Activated CD8-positive, alpha-beta memory T cell treated with anti-CD3 and anti-CD28 coated beads for 48 hours (primary cell): ENCODE results near the gene C1orf74.
"Not testable (repeated sequence)": the region's sequence is repeated elsewhere in the genome, so short reads cannot be mapped to it uniquely, and the experiment has no call there.

ENCODE experiments used
- DNase-seq, 3 experiments: peaks; one replicate each; pipeline ENCODE4 v3.0.0-alpha.2; 2020; ENCODE audit warnings: low read depth in 2 of 3, low spot score in 2 of 3

C1orf74 gene

DNA sequence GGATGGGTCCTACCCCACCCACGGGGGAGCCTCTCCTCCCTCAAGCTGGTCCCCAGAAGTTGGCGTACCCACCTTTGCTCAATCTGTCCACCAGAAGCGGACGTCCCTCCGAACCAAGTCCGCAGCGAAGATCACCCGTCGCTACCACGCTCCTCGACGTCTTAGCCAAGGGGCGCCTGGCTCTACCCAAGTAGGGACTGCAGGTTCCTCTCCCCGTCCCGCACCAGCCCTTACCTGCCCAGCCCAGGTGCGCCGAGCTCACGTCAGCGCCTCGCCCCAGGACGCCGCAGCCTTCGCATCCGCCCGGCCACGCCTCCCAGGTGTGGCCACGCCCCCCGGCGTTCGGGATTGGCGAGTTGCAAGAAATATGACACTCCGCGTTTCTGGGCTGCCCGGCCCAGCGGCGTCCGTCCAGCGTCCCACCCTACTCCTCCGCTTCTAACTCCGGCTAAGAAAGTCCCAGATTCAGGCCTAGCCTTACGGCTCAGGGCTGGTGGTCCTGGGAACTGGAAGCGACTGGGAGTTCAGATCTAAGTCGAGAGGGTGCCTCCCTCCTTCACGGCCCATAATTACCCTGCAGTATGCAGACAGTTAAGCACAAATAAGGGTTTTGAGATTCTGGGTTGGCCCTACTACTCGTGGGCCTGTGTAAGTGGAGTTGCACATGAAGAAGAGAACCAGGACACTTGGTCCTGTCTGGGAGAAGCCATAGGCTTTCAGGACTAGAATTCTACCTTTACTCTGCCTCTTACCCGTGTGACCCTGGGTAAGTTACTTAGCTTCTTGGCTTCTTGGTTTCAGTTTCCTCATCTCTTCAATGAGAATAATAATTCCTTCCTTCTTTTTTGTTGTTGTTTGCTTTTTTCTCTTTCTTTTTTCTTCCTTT lies 21.8 kb upstream of the C1orf74 start, which contains the start of gene IRF6:
Gene IRF6, minus strand, starts transcription at position 268 of the 886 bp plus-strand sequence. CDS start 4,729 bp downstream, outside the sequence.
- DNase-seq, result peak; percentile 28 to 50 (median 45)

DNA sequence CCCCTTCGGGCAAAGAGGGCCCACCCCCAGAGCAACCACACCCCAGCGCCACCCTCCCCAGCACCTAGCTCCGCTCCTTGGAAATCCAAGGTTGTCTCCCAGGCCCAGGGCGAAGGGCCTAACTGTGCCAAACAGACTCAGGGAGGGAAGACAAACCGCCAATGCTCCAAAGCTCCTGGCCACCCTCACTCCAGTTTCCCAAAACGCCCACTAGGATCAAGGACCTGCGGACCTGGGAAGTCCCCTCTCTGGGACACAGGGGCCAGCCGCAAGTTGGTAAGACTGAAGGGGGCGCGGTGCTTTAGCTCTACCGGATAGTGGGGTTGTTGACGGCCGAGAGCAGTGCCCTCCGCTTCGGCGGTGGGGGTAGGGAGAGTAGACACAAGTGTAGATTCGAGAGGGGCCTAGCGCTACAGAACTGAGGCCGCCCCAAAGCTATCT lies 21.0 kb upstream of the C1orf74 start:
- DNase-seq, result no peak

DNA sequence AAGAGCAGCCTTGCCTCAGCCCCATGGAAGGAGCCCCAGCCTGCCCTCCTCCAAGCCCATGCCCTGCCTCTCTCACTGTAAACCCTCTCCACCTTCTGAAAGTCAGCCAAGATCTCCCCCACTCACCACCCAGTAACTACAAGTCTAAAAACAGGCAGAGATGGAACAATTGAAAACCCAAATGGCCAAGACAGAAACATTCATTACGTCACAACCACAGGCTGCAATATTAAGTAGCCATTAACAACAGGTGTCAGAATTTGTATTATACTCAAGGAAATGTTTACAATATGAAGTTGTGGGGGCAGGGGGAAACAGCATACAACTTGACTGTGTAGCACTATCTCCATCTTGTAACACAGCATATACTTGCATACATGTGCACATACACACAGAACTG lies 19.2 kb upstream of the C1orf74 start:
- DNase-seq, result no peak

DNA sequence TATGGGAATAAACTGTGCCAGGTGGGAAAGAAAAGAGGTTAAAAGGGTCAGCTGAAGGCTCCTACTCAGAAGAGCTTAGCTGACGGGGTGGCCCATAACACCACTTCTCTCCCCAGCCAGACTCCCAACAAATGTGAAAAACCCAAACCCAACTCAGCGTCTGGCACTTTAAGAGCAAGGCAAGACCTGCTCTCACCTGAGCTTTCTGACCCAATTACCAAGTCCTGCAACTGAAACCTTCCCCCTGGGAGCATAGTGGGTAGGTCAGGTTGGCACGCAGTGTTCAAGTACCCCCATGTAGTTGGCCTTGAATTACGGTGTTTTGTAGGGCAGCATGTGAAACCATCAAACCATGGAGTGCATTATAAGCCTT lies 18.4 kb upstream of the C1orf74 start:
- no peak for DNase-seq

DNA sequence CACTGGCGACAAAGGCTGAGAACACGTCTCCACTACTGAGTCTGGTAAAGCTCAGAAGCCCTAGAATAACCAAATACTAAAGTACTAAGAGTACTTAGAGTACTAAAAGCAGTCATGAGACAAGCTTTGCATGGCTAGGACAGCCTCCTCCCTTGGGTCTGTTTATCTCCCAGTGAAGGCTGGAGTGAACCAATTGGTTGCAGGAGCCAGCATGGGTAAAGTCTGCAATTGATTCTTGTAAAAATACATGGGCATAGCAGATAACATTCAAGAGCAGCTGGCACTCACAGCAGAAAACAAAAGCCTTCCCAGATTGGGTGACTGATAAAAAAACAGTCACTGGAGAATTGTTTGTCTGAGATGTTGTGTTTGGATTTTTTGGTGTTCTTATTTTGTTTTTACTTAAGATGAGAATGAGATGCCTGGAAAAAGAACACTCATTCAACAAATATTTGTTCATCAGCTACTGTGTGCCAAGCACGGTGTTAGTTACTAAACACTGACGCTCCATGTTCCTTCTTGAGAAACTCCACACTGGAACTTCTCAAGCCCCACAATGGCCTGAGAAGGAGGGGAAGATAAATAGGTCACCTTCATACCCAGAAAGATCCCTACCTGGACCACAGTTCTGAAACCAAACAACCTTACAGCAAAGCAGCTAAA lies 17.9 kb upstream of the C1orf74 start:
- DNase-seq, result no peak

DNA sequence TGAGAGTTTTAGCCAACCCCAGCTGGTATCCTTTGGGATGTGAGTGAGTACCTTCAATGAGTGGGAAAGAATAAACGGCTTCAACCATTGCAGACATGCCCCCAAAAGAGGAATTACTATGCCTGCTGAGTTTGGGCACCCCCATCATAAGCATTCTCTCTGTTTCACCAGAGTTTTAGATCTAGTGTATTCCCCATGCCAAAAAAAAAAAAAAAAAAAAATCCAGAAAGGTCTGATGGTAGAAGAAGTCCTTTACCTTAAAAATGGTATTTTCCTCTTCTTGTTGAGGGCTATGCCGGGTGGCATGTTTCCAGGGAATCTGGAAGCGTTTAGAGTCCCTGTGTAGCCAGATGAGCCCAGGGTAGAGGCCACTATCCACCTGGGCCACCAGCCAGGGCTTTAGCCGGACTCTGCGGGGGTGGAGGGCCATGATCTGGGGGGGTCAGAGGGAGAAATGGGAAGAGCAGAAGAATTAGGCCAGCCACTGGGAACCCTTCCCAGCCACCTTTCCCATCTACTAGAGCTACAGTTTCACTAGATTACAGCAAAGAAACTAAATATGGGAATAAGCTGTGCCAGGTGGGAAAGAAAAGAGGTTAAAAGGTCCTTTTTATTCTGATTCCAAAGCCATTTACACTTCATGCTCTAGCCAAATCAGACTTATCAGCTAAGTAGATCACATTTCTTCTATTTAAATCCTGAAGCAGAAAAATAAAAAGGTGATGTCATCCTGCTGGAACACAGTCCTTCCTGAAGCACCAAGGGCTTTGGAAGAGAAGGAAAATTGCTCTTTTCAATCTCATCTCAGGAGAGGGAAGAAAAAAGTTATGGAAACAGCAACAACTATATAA lies 16.9 kb upstream of the C1orf74 start:
- DNase-seq, result no peak

DNA sequence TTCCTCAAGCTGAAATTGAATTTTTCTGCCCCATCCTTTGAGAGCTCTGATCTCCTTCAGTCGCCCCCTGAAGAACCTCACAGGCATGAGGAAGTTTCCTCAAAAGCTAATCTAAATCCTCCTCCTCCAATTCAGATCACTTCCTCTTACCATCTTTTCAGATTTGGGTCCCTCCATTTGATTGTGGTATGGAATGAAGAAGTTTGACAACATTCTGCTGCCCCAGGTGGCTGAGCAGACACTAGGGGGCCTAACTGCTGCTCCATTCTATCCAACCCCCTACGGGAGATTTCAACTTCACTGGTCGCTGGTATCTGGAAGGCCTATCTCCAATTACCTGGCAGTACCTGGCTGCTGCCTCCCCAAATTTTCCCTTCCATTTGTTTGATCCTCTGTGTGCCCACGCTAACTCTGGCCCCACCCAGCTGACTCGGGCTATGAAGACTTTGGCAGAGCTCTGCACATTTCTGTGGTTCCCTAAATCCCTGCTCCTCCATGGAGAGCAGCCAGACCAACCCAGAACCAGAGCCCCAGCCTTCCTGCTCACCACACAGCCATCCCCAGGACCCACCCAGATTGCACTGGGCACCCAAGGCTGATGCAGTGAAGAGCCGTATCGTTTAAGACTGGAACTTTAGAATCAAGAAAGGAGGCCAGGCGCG lies 13.8 kb upstream of the C1orf74 start:
- DNase-seq, result no peak

DNA sequence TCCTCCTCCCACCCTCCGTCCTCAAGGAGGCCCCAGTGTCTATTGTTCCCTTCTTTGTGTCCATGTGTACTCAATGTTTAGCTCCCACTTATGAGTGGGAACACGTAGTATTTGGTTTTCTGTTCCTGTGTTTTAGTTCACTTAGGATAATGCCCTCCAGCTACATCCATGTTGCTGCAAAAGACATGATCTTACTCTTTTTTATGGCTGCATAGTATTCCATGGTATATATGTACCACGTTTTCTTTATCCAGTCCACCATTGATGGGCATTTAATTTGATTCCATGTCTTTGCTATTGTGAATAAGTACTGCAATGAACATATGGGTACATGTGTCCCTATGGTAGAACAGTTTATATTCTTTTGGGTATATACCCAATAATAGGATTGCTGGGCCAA lies 9.4 kb upstream of the C1orf74 start:
- DNase-seq, result not testable (repeated sequence)

DNA sequence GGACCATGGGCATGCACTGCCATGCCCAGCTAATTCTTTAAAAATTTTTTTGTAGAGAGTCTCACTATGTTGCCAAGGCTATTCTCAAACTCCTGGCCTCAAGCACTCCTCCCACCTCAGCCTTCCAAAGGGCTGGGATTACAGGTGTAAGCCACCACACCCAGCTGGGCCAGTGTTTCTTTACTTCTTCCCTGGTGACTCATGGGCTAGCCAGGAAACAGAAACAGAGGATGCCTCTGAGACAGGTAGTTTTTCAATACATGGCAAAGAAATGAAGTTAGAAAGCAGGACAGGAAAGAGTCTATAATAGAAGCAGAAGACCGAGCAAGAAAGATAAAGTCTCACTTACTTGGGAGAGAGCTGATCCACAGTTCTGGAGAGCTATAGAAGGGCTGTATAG lies 7.6 kb upstream of the C1orf74 start:
- no peak for DNase-seq

DNA sequence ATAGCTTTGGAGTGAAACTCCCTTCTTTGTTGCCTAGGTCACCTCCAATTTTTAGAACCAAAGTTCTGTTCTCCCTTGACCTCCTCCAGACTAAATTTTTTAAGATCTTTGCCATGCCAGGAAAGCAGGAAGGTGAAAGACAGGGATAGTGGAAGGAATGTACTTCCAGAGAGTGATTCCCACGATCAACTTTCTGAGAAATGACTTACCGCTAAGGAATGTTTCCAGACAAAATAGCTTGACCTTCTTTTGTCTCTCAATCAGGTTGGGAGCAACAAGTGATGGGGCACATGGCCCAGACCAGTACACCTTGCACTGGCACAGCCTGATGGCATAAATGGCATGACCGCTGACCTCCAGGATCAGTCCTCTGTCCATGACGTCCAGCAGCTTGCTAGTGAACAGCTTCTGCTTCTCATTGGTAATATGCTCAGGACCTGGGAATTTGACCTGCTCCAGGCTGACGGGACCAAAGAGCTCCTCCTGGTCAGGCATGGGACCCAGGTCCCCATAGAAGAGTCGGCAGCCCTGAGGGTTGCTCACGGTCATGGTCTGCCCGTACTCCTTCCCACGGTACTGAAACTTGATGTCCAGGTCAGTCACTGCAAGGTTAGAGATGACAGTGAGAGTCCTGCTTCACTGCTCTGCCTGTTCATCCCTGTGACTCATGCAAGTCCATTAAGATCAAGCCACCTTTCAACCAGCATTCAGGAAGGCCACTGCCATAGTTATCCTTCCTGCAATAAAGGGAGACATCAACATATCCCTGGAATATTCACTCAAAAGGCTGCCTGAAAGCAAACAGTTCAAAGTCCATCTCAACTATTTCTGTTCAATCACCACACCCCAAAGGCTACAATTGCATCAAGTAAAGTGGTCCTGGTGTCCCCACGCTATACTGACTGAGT lies 6.2 kb upstream of the C1orf74 start:
- no peak for DNase-seq

DNA sequence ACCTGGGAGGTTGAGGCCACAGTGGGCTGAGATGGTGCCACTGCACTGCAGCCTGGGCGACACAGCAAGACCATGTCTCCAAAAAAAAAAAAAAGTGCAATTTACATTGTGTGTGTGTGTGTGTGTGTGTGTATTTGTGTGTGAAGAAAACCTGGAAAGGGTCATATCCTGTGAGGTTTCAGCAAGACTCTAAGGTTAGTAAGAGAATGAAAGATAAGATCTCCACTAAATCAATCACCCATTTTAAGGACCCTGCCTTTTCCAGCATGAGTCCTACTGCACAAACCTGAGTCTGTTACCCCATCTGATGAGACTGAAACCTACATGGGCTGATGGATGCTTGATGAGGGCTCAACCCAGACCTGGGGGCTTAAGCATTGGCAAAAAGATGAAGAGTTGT lies 4.9 kb upstream of the C1orf74 start:
- DNase-seq, result no peak

DNA sequence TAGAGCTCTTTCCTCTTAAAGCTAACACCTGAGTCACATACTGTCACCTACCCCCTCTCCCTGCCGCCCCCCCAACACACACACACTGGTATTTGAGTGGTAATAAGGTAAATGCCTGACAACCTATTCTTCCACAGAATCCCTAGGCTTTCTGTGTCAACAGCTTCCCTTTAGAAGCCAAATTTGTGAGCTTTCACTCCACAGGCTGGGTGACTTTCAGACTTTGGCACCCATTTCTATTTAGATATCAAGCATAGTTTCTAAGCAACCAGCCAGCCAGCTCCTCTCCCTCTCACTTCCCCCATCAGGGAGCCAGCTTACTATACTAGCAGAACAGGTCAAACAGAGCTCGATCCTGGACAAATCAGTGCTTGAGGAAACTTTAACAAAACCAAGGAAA lies 3.2 kb upstream of the C1orf74 start:
- DNase-seq, result no peak

DNA sequence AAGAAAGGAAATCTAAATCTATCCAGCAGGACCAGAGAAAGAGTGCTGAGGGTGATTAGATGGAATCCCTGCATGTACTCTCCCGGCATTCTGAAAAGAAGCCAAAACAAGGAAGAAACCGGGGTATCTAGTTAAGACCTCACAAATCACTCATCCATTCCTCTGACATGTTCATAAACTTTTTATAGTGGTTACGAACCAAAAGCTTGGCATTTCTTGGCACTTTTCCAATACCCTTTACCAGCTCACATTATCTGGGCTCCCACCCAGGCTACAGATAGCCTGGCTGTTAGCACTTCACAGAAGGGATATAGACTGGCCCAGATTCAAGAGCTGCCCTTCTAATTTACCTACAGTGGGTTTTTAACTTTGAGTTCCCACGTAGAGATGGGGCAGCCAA lies 1.8 kb upstream of the C1orf74 start:
- no peak for DNase-seq

DNA sequence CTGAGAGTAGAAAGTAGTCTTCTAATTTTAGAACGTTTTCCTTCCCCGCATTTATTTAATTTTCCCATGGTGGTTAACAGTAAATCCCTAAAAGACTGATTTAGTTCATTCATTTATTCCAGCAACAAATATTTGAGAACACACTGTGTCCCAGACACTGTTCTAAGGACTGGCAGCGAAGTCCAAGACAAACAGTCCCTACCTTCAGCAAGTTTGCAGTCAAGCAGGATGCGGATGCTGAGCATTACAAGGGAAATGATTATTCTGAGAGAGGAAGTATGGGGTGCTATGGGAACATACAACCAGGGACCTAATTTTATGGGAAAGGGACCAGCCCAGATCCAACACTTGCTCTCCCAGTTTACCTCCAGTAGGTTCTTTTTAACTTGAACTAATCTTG lies 1.2 kb upstream of the C1orf74 start:
- DNase-seq, result no peak

DNA sequence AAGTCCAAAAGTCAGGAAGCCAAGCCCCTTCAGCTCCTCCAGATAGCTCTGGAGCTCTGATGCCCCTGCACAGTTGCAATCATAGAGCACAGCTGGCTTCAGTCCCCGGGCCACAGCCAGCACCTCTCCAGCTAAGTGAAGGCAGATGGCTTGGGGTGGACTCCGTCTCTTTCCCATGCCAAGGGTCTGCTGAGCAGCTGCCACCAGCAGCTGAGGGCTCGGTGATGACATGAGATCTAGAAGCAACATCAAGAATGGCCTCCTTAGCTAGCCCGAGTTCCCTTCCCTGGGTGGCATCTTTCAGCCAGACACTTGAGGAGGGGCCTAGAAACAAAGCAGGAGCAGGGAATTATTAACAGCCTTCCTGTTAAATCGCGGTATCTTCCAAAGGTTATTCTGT lies 973 bp downstream of the C1orf74 start:
- DNase-seq, result no peak

DNA sequence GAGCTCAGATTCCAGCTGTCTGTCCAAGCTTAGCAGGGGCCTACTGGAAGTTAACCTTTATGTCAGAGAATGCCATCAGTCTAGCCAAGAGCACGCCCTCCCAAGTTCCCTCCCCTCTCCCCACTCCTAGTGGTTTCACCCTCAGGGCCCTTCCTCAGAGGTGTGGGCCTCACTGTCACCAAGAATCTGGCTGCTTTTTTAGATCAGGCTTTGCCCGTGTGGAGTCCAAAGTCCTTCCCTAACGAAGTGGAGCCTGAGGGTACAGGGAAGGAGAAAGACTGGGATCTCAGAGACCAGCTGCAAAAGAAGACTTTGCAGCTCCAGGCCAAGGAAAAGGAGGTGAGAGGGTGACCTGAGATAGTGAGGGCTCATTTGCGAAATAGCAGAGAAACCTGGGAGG lies 4.1 kb downstream of the C1orf74 start:
- no peak for DNase-seq

DNA sequence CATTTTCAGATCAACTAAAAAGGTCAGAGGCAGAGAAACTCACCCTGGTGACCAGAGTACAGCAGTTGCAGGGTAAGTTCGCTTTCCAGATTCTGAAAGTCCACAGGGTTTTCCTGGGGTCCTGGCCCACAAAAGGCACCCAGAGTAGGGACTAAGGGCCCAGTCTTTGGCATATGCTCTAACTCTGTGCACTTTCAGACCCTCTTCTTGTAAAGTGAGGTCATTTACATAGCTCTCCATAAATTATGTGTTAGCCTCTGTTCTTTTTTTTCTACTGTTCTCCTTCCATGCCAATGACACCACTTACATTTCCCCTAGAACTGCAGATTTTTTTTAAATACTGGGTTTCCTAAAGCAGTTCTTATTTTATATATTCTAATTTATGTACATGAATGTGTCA lies 6.3 kb downstream of the C1orf74 start:
- no peak for DNase-seq

DNA sequence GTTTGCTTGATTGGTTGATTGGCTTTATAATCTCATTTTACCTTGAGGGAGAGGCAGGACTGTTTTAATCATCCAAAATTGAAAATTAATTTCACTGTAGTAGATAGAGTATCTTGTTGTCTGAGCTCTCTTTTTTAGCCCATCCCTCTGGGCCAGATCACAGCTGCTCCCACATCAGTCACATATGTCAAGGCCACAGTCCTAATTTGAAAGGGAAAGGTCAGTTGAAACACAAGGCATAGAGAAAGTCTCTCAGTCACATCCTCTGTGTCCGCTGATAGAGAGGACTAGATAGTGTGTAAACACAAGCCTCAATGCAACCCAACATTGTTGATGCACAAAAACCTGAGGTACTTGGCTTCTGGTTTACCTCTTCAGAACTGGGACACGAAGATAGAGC lies 6.8 kb downstream of the C1orf74 start:
- no peak for DNase-seq

DNA sequence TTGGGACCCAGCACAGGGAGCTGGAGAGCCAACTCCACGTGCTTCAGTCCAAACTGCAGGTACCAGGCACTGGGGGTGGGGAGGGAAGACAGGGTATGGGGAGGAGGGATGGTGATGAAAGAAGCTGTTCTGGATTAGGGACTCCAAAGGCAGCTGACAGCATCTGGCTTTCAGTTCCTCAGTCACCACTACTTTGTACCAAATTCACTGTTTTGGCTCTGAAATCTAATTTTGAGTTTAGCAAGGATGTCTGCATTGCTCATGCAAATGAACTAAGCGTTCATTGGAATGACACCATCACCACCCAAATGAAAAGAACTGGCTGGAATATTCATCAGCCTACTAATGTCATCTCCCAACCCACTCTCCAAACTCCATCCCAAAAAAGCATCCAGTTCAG lies 8.7 kb downstream of the C1orf74 start:
- no peak for DNase-seq

DNA sequence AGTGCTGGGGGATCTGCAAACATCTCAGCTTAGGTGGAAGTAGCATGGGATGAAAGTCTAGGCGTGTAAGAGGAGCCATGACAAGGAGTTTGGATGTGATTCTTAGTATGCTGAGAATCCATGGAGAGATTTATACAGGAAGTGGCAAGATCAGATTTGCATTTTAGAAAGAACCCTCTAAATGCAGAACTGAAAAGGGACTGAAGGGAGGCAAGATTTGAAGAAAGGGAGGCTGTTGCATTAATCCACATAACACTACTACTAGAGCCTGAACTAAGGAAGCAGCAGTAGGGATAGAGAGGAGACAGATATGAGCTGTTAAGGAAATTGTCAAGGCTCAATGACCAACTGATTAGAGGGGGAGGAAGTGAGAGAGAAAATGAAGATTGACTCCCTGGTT lies 9.8 kb downstream of the C1orf74 start:
- no peak for DNase-seq
